Mesenchymal stem cell (in vitro differentiated cells and primary cell): ENCODE data around the gene TSPEAR.
"Not testable (repeated sequence)": the region's sequence is repeated elsewhere in the genome, so short reads cannot be mapped to it uniquely, and the experiment has no call there.

ENCODE experiments used
- DNase-seq: peaks from one replicate; pipeline ENCODE4 v3.0.0-alpha.2; 2013
- H2AFZ ChIP-seq: one replicate; pipeline ENCODE4 v1.6.1; 2013; ENCODE audit warnings: low read depth, mild to moderate bottlenecking, control low read depth, inconsistent platforms, low read length, moderate library complexity
- H2AK5ac ChIP-seq: 2 replicates; pipeline ENCODE4 v1.6.1; 2013; ENCODE audit warnings: low read length, moderate library complexity, mild to moderate bottlenecking, inconsistent platforms; ENCODE audit not compliant: severe bottlenecking
- H2BK120ac ChIP-seq: one replicate; pipeline ENCODE4 v1.6.1; 2013; ENCODE audit warnings: low read depth, mild to moderate bottlenecking, inconsistent platforms, low read length, moderate library complexity
- H2BK12ac ChIP-seq, 2 experiments: one replicate each; pipeline ENCODE4 v1.6.1; 2013; ENCODE audit warnings: inconsistent platforms in 2 of 2, low read length in 2 of 2, mild to moderate bottlenecking in 2 of 2, moderate library complexity in 2 of 2, control low read depth in 1 of 2
- H2BK15ac ChIP-seq: one replicate; pipeline ENCODE4 v1.6.1; 2013; ENCODE audit warnings: mild to moderate bottlenecking, low read depth, inconsistent platforms; ENCODE audit not compliant: poor library complexity, severe bottlenecking
- H2BK5ac ChIP-seq: 2 replicates; pipeline ENCODE4 v1.6.1; 2013; ENCODE audit warnings: low read depth, mild to moderate bottlenecking, low read length, control low read depth, inconsistent platforms; ENCODE audit not compliant: poor library complexity, severe bottlenecking
- H3K14ac ChIP-seq, 2 experiments: one replicate each; pipeline ENCODE4 v1.6.1; 2013; ENCODE audit warnings: inconsistent platforms in 2 of 2, low read length in 2 of 2, control low read depth in 1 of 2, mild to moderate bottlenecking in 1 of 2, moderate library complexity in 1 of 2
- H3K18ac ChIP-seq, 2 experiments: one replicate each; pipeline ENCODE4 v1.6.1; 2013; ENCODE audit warnings: inconsistent platforms in 2 of 2, low read length in 2 of 2, control low read depth in 1 of 2, low read depth in 1 of 2, mild to moderate bottlenecking in 1 of 2
- H3K23ac ChIP-seq, 2 experiments: one replicate each; pipeline ENCODE4 v1.6.1; 2013; ENCODE audit warnings: inconsistent platforms in 2 of 2, low read length in 2 of 2, mild to moderate bottlenecking in 2 of 2, moderate library complexity in 2 of 2, control low read depth in 1 of 2
- H3K27ac ChIP-seq: 2 replicates; pipeline ENCODE4 v1.5.1; 2013; ENCODE audit warnings: mild to moderate bottlenecking, moderate library complexity, low read length, control low read depth, inconsistent platforms; ENCODE audit not compliant: poor library complexity, severe bottlenecking
- H3K27me3 ChIP-seq, 2 experiments: 2 replicates each; pipeline versions ENCODE4 v1.6.1 to v1.7.0; 2013; ENCODE audit warnings: low read length in 2 of 2, mild to moderate bottlenecking in 2 of 2, moderate library complexity in 2 of 2, control low read depth in 1 of 2, inconsistent platforms in 1 of 2; ENCODE audit not compliant: control insufficient read depth in 1 of 2, insufficient read depth in 1 of 2
- H3K36me3 ChIP-seq, 2 experiments: 2 replicates each; pipeline versions ENCODE4 v1.6.1 to v1.7.0; 2013; ENCODE audit warnings: low read length in 2 of 2, control low read depth in 1 of 2, inconsistent platforms in 1 of 2, low read depth in 1 of 2, mild to moderate bottlenecking in 1 of 2; ENCODE audit not compliant: insufficient read depth in 2 of 2, control insufficient read depth in 1 of 2
- H3K4ac ChIP-seq, 2 experiments: one replicate each; pipeline ENCODE4 v1.6.1; 2013; ENCODE audit warnings: inconsistent platforms in 2 of 2, low read length in 2 of 2, mild to moderate bottlenecking in 2 of 2, moderate library complexity in 2 of 2, control low read depth in 1 of 2, low read depth in 1 of 2
- H3K4me1 ChIP-seq: 2 replicates; pipeline ENCODE4 v1.6.1; 2013; ENCODE audit warnings: low read depth, low read length, control low read depth; ENCODE audit not compliant: control insufficient read depth, insufficient read depth
- H3K4me2 ChIP-seq: 2 replicates; pipeline ENCODE4 v1.6.1; 2013; ENCODE audit warnings: low read length, mild to moderate bottlenecking, inconsistent platforms; ENCODE audit not compliant: poor library complexity, severe bottlenecking
- H3K4me3 ChIP-seq, 2 experiments: 2 replicates each; pipeline versions ENCODE4 v1.5.1 to v1.7.0; 2013; ENCODE audit warnings: low read length in 2 of 2, mild to moderate bottlenecking in 2 of 2, control low read depth in 1 of 2, low read depth in 1 of 2; ENCODE audit not compliant: insufficient read depth in 1 of 2
- H3K79me1 ChIP-seq: replicated peaks from 2 replicates; pipeline ENCODE4 v1.6.1; 2013; ENCODE audit warnings: mild to moderate bottlenecking, control low read depth, low read length, inconsistent platforms; ENCODE audit not compliant: poor library complexity, severe bottlenecking
- H3K9ac ChIP-seq: 2 replicates; pipeline ENCODE4 v1.7.0; 2013; ENCODE audit warnings: mild to moderate bottlenecking, low read length, moderate library complexity
- H3K9me3 ChIP-seq: 2 replicates; pipeline ENCODE4 v1.7.0; 2013; ENCODE audit warnings: mild to moderate bottlenecking, low read length; ENCODE audit not compliant: control insufficient read depth
- H4K8ac ChIP-seq: one replicate; pipeline ENCODE4 v1.6.1; 2013; ENCODE audit warnings: inconsistent platforms, mild to moderate bottlenecking, low read length, moderate library complexity
- H4K91ac ChIP-seq: one replicate; pipeline ENCODE4 v1.6.1; 2013; ENCODE audit warnings: mild to moderate bottlenecking, low read length, inconsistent platforms
- WGBS: methylation state at CpG from one replicate; pipeline ENCODE4 v1.1.7; 2013; ENCODE audit warnings: mixed read lengths; 5-methylcytosine and 5-hydroxymethylcytosine counted together

Gene TSPEAR

DNA sequence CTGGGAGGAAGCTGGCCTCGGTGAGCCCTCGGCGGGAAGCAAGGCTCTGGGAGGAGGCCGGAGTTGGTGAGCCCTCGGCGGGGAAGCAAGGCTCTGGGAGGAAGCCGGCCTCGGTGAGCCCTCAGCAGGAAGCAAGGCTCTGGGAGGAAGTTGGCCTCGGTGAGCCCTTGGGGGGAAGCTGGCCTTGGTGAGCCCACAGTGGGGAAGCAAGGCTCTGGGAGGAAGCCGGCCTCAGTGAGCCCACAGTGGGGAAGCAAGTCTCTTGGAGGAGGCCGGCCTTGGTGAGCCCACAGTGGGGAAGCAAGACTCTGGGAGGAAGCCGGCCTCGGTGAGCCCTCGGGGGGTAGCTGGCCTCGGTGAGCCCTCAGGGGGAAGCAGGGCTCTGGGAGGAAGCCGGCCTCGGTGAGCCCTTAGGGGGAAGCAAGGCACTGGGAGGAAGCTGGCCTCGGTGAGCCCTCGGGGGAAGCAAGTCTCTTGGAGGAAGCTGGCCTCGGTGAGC lies 207.4 kb downstream of the TSPEAR start:
- Histone ChIP-seq H3K14ac (no peak overlapping the region), H3K4me3 (no peak overlapping the region), H3K4ac (no peak overlapping the region), H2BK120ac (no peak overlapping the region), H3K4me1 (no peaks in the 10 kb centered on the region), H2AK5ac (no peak overlapping the region), H3K36me3 (no peaks in the 10 kb centered on the region), H3K9ac (no peak overlapping the region), H3K4me2 (no peak overlapping the region), H2BK15ac (no peak overlapping the region), H3K18ac (no peak overlapping the region), H2AFZ (no peak overlapping the region), H3K79me1 (no peaks in the 10 kb centered on the region), H2BK5ac (no peak overlapping the region), H4K91ac (no peak overlapping the region), H3K23ac (no peak overlapping the region), H3K27me3 (peaks cover 28 to 42% of the 10 kb centered on the region in 2 experiments), H2BK12ac (no peak overlapping the region), H4K8ac (no peak overlapping the region), H3K9me3 (no peaks in the 10 kb centered on the region), H3K27ac (no peak overlapping the region)
- WGBS = 93% methylated on average over 20 of the region's 20 CpGs
- DNase-seq = no peak

DNA sequence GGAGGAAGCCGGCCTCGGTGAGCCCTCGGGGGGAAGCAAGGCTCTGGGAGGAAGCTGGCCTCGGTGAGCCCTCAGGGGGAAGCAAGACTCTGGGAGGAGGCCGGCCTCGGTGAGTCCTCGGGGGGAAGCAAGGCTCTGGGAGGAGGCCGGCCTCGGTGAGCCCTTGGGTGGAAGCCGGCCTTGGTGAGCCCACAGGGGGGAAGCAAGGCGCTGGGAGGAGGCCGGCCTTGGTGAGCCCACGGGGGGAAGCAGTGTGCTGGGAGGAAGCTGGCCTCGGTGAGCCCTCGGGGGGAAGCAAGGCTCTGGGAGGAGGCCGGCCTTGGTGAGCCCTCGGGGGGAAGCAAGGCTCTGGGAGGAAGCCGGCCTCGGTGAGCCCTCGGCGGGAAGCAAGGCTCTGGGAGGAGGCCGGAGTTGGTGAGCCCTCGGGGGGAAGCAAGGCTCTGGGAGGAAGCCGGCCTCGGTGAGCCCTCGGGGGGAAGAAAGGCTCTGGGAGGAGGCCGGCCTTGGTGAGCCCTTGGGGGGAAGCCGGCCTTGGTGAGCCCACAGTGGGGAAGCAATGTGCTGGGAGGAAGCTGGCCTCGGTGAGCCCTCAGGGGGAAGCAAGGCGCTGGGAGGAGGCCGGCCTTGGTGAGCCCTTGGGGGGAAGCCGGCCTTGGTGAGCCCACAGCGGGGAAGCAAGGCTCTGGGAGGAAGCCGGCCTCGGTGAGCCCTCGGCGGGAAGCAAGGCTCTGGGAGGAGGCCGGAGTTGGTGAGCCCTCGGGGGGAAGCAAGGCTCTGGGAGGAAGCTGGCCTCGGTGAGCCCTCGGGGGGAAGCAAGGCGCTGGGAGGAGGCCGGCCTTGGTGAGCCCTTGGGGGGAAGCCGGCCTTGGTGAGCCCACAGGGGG lies 208.1 kb downstream of the TSPEAR start:
- not testable (repeated sequence) for H3K14ac ChIP-seq, H4K8ac ChIP-seq, H3K4me1 ChIP-seq, H3K4ac ChIP-seq, H3K9ac ChIP-seq, H3K27ac ChIP-seq, H3K4me2 ChIP-seq, H4K91ac ChIP-seq, H2BK120ac ChIP-seq, H2AK5ac ChIP-seq, DNase-seq, H3K9me3 ChIP-seq, H3K18ac ChIP-seq, H2BK5ac ChIP-seq, H2BK15ac ChIP-seq, H3K23ac ChIP-seq, H2AFZ ChIP-seq, H2BK12ac ChIP-seq, H3K79me1 ChIP-seq, H3K36me3 ChIP-seq, H3K4me3 ChIP-seq
- WGBS = 90% methylated on average over 43 of the region's 44 CpGs
- H3K27me3 ChIP-seq = peaks cover 27 to 35% of the 10 kb centered on the region in 2 experiments

DNA sequence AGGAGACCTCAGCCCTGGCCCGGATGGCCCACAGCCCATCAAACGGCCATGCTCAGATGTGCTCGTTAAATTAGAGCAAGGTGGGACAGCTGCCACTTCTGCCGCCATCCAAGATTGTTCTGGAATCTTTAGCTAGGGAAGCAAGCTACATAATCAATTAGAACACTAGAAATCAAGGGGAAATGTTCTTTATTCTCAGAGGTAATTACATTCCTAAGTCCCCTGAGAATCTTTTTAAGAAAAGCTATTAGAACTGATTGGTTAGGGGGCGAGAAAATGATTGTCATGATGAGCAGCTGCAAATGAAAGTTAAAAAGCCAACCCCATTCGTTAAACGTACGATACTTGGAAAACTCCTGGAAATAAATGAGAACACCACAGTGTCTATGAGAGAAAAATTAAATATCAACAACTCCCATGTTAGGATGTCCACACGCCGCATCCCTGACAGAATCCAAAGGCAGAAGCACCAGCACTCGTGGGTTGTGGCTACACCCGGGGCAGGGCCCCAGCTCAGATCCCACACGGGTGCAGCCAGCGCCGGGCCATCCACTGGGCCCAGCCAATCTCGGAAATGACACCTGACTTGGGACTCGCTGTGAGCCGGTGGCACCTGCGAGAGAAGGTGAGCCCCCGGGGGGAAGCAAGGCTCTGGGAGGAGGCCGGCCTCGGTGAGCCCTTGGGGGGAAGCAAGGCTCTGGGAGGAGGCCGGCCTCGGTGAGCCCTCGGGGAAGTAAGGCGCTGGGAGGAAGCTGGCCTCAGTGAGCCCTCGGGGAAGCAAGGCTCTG lies 209.0 kb downstream of the TSPEAR start:
- no peak overlapping the region for H4K91ac ChIP-seq
- H3K9ac ChIP-seq = no peak overlapping the region
- DNase-seq = no peak
- no peak overlapping the region for H3K14ac ChIP-seq
- no peak overlapping the region for H3K4ac ChIP-seq
- H3K4me2 ChIP-seq = no peak overlapping the region
- H3K79me1 ChIP-seq = no peaks in the 10 kb centered on the region
- no peak overlapping the region for H2BK12ac ChIP-seq
- H3K9me3 ChIP-seq = no peaks in the 10 kb centered on the region
- H2AK5ac ChIP-seq = no peak overlapping the region
- 89% methylated on average over 25 of the region's 27 CpGs for WGBS
- peaks cover 27 to 32% of the 10 kb centered on the region in 2 experiments for H3K27me3 ChIP-seq
- H3K23ac ChIP-seq = no peak overlapping the region
- H4K8ac ChIP-seq = no peak overlapping the region
- no peak overlapping the region for H2BK5ac ChIP-seq
- no peaks in the 10 kb centered on the region for H3K36me3 ChIP-seq
- no peak overlapping the region for H2BK120ac ChIP-seq
- H3K18ac ChIP-seq = no peak overlapping the region
- no peak overlapping the region for H2BK15ac ChIP-seq
- H3K4me1 ChIP-seq = no peaks in the 10 kb centered on the region
- no peak overlapping the region for H3K4me3 ChIP-seq
- H2AFZ ChIP-seq = no peak overlapping the region
- no peak overlapping the region for H3K27ac ChIP-seq

DNA sequence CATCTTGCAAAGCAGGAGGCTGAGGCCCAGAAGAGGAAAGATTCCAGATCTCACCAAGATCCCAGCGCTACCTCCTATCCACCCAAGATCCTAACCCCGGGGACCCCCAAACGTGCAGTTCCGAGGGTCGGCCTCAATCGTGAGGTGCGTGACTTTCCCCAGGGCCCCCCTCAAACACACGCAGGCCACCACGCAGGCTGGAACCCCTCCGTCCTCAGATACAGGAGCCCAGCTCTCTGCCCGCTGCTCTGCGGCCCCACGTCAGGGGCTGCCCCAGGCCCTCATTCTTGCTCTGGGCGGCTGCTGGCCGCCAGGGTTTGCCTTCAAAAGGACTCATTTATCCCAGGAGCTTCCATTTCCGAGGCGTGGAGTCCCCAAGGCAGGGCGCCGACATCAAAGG lies 211.3 kb downstream of the TSPEAR start:
- Histone ChIP-seq H4K91ac (no peak overlapping the region), H3K4me2 (no peak overlapping the region), H2AK5ac (no peak overlapping the region), H2BK5ac (no peak overlapping the region), H2AFZ (no peak overlapping the region), H2BK15ac (no peak overlapping the region), H3K18ac (no peak overlapping the region), H3K36me3 (no peaks in the 10 kb centered on the region), H3K4me1 (no peaks in the 10 kb centered on the region), H3K23ac (no peak overlapping the region), H3K27ac (no peak overlapping the region), H3K4ac (no peak overlapping the region), H3K27me3 (peaks cover 24 to 39% of the 10 kb centered on the region in 2 experiments), H3K4me3 (no peak overlapping the region), H2BK120ac (no peak overlapping the region), H3K14ac (no peak overlapping the region), H3K79me1 (no peaks in the 10 kb centered on the region), H2BK12ac (no peak overlapping the region), H3K9me3 (no peaks in the 10 kb centered on the region), H3K9ac (no peak overlapping the region), H4K8ac (no peak overlapping the region)
- 90% methylated on average over 15 of the region's 19 CpGs for WGBS
- no peak for DNase-seq
